GM12864 (cell line): Measurements from ENCODE around the gene AKAP13.
A peak's percentile ranks its signal among the peaks of the same experiment; 100 is the strongest.

ENCODE experiments used
- DNase-seq: peaks from one replicate; pipeline ENCODE4 v3.0.0-alpha.2; 2011; ENCODE audit warnings: low read depth
- H3K4me3 ChIP-seq: 2 replicates; pipeline ENCODE4 v1.5.1; 2011; ENCODE audit warnings: mild to moderate bottlenecking, low read depth, low read length, control low read depth
- TF ChIP-seq, protein P1 (sequence below): IDR thresholded peaks from 2 replicates; pipeline ENCODE4 v1.5.1; 2011; ENCODE audit warnings: low read depth, mild to moderate bottlenecking, moderate library complexity, low read length, control low read depth, inconsistent platforms; ENCODE audit errors: missing control alignments

The AKAP13 gene

DNA sequence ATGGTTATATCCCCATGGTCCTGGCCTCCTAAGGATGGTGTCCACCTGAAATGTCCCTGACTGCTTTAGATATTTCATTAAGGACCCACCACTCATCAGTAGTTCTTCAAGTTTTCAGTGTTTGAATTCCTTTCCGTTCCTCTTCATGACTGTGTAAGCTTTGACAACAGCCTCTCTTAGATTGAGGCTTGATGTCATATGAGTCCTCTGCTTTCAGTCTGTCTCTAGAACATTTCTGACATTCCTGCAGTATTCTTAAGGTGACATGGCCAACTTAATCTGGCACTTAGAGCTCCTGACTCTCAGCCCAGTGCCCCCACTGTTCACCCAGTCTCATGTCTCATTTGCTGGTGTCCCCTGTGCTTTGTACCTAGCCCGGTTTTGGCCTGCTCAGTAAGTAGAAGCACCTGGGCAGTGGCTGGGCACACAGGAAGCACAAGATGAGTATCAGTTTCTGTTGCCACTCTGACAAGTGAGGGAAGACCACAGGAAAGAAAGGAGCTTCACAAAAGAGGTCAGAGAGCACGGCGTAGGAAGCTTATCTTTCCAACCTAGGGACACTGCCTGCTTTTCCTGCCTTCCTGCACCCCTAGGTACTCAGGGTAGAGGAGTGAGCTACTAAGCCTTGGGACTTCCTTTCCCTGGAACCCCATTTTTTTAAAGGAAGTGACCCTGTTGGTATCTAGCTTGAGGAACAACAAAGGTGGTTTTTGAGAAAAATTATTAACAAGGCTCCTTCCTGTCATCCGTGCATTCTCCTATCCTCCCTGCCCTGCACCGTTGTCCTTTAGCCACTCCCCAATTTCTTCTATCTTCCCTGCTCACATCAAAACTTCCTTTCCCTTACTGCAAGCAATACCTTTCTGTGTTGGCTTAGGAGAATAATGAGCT is 311.2 kb downstream of the AKAP13 start:
- TF ChIP-seq, protein P1, sequence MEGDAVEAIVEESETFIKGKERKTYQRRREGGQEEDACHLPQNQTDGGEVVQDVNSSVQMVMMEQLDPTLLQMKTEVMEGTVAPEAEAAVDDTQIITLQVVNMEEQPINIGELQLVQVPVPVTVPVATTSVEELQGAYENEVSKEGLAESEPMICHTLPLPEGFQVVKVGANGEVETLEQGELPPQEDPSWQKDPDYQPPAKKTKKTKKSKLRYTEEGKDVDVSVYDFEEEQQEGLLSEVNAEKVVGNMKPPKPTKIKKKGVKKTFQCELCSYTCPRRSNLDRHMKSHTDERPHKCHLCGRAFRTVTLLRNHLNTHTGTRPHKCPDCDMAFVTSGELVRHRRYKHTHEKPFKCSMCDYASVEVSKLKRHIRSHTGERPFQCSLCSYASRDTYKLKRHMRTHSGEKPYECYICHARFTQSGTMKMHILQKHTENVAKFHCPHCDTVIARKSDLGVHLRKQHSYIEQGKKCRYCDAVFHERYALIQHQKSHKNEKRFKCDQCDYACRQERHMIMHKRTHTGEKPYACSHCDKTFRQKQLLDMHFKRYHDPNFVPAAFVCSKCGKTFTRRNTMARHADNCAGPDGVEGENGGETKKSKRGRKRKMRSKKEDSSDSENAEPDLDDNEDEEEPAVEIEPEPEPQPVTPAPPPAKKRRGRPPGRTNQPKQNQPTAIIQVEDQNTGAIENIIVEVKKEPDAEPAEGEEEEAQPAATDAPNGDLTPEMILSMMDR: no peak
- no peak for DNase-seq
- peak overlapping the region; percentile 65 for H3K4me3 ChIP-seq

DNA sequence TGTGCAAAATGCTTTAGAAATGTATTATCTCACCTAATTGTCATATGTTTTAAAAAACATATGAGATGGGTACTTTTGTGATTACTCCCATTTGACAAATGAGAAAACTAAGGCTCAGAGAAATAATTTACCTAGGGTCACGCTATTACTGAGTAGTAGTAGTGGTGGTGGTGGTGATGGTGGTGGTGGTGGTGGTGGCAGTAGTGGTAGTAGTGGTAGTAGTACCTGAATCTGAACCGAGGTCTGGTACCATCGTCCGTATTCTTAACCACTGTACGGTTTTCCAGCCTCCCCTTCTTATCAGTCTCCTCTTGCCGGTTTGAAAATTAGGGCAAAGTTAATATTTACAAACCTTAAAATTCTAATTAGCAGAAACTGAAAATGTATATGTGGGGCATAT is 311.9 kb downstream of the AKAP13 start:
- peak overlapping the region; percentile 65; the same call in 1 of the 2 replicates for H3K4me3 ChIP-seq
- TF ChIP-seq, protein P1: no peak
- DNase-seq: no peak

DNA sequence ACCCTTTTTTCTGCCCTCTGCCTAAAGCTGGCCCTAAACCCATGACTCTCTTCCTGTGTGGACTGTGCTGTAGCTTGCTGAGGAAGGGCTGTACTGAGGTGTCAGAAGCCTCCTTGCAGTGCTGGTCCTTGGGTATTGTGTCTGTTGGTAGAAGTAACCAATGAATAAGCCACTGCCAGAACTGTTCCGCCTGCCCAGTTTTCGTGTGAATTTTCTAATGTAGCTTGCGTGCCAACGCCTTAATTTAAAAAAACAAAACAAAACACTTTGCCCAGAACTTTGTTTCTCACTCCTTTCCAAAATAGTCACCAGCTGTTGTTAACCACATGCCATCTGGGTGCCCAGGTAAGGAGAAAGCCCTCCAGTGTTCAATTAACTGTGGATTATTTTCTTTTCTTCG is 312.5 kb downstream of the AKAP13 start:
- no peak for DNase-seq
- H3K4me3 ChIP-seq: peak overlapping the region; percentile 65
- TF ChIP-seq, protein P1: no peak

DNA sequence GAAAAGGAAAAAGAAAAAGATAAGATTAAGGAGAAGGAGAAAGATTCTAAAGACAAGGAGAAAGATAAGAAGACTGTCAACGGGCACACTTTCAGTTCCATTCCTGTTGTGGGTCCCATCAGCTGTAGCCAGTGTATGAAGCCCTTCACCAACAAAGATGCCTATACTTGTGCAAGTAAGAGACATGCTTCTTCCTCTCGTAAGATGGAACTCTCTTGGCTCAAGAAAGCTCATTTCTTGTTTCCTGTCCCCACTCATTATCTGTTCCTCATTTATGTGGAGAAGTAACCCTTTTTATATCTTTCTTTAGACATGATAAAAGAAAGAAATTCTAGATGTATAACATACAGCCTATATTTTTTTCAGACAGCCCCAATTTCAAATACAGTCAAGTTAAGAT is 312.9 kb downstream of the AKAP13 start:
- TF ChIP-seq, protein P1: no peak
- DNase-seq: no peak
- peak overlapping the region; percentile 65; the same call in 1 of the 2 replicates for H3K4me3 ChIP-seq

DNA sequence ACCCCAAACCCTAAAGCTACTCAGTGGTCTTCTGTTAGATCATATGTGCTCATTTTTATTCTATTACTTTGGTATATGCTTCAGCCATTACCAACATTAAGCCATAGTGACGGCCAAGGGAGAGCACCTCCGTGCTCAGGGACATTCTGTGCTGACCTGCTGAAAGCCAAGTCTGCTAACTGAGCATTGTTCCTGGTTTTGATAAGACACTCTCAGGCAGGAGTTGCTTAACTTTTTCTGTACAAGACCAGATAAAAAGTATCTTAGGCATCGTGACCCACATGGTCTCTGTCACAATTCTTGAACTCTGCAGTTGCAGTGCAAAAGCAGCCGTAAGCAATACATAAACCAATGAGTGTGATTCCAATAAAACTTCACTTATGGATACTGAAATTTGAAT is 313.7 kb downstream of the AKAP13 start:
- H3K4me3 ChIP-seq: no peak overlapping the region
- TF ChIP-seq, protein P1: no peak
- DNase-seq: no peak

DNA sequence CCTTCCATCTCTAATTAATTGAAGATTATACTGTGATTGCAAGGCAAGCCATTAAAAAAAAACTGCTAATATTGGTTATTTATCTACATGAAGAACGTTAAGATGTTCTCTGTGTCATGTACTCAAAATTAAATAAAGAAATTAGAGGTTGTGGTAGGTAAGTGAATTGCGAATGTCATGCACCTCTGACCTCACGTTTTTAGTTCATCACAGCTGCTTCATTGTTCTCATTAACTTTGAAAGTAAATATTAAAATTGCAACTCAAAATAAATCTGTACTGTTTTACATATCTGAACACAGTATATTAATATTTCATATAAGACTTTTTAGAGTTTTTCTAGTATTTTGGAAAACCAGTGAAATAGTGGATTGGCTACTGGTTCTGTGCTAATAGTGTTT is 320.4 kb downstream of the AKAP13 start:
- DNase-seq: no peak
- H3K4me3 ChIP-seq: no peak overlapping the region
- TF ChIP-seq, protein P1: no peak
